GM10266 (cell line): Measurements from ENCODE around the gene CHD6.

Source experiments
- DNase-seq: peaks from one replicate; pipeline ENCODE4 v3.0.0; 2012; ENCODE audit errors: extremely low spot score
- TF ChIP-seq, protein P1 (sequence below): IDR thresholded peaks from 2 replicates; pipeline ENCODE4 v1.5.1; 2012; ENCODE audit warnings: mild to moderate bottlenecking, low read depth; ENCODE audit not compliant: control insufficient read depth, insufficient read depth; ENCODE audit errors: missing control alignments

Gene CHD6

GRCh38 chr20:41600926-41601631, 17.1 kb downstream of the CHD6 start:
- TF ChIP-seq, protein P1, sequence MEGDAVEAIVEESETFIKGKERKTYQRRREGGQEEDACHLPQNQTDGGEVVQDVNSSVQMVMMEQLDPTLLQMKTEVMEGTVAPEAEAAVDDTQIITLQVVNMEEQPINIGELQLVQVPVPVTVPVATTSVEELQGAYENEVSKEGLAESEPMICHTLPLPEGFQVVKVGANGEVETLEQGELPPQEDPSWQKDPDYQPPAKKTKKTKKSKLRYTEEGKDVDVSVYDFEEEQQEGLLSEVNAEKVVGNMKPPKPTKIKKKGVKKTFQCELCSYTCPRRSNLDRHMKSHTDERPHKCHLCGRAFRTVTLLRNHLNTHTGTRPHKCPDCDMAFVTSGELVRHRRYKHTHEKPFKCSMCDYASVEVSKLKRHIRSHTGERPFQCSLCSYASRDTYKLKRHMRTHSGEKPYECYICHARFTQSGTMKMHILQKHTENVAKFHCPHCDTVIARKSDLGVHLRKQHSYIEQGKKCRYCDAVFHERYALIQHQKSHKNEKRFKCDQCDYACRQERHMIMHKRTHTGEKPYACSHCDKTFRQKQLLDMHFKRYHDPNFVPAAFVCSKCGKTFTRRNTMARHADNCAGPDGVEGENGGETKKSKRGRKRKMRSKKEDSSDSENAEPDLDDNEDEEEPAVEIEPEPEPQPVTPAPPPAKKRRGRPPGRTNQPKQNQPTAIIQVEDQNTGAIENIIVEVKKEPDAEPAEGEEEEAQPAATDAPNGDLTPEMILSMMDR, result no peak
- no peak for DNase-seq

DNA sequence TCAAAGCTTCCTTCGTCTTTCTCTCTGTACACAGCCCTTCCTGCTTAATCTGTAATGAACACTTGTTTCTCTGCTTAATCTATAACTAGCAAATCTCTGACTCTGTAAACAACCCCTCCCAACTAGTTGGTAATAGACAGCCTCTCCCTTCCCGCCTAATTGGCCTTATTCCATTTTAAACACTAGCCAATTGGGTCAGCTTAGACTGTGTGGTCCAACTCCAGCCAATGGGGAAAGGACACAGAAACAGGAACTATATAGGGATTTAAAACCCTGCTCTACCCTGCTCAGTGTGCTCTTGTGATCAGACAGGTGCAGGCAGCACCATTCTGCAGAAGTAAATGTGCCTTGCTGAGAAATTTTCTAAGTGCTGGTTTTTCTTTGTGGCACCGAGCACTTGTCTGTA, 18.5 kb downstream of the CHD6 start:
- DNase-seq, result no peak
- TF ChIP-seq, protein P1, result no peak

DNA sequence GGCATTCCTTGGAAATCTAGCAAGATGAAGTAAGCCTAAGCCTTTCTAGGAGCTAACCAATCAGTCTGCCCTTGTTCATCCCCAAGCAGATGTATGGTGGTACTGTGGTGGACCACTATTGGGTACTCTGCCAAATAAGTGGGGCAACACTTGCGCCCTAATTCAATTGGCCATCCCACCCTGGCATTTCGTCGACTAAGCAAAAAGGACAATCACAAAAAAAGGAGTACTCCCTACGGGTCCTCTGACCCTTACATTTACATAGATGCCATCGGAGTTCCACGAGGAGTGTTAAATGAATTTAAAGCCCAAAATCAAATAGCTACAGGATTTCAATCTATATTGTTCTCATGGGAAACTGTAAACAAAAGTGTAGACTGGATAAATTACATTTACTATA, 19.5 kb downstream of the CHD6 start:
- TF ChIP-seq, protein P1, result no peak
- DNase-seq, result no peak

DNA sequence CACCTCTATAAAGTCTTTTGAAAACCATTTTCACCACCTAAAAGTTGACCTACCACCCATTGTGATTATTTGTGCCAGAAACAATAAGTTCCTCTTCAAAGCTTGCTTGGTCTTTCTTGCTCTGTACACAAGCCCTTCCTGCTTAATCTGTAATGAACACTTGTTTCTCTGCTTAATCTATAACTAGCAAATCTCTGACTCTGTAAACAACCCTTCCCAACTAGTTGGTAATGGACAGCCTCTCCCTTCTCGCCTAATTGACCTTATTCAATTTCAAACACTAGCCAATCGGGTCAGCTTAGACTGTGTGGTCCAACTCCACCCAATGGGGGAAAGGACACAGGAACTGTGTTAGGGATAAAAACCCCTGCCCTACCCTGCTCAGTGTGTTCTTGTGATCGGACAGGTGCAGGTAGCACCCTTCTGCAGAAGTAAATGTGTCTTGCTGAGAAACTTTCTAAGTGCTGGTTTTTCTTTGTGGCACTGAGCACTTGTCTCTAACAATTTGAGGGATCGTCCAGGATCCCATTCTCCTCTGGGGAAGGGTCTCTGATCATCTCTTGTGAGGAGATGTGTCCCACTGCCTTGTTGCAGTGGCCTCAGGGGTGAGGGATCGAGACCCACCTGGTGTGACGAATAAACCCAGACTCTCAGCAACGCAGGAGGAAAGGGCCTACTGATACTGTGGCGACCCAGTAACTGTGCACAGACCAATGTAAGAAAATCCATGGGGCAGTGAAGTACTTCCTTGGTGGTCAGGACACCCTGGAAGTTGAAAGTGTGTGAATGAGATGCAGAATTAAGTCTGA, 23.5 kb downstream of the CHD6 start:
- TF ChIP-seq, protein P1, result no peak
- no peak for DNase-seq

DNA sequence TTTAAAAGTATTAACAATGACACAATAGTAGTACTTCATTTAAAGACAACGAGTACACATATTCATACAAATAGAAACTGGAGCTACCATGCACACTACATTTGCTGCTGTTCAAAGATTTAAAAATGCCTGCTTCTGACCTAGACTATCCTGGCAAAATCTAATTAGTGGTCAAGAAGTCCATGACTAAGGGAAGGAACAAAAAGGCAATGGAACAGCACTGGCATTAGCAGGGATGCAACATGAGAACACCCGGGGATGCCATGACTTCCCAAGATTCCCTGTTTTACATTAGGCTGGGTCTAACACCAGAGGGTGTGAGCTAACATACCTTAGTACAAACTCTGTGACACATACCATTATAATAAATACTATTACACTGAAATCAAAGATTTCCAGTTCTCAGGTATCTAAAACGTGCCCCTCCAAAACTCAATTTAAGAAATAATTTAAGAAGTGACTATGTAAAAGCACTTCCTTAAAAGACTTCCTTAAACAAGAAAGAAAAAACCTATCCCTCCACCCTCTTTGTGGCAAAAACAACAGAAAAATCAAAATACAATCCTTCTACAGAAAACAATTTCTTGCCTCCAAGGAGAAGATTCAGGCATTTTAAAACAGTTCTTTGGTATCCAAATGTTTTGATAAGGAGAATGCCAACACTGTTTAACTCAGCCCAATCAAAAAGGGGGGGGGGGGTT, 25.5 kb downstream of the CHD6 start:
- TF ChIP-seq, protein P1, result no peak
- DNase-seq, result no peak

DNA sequence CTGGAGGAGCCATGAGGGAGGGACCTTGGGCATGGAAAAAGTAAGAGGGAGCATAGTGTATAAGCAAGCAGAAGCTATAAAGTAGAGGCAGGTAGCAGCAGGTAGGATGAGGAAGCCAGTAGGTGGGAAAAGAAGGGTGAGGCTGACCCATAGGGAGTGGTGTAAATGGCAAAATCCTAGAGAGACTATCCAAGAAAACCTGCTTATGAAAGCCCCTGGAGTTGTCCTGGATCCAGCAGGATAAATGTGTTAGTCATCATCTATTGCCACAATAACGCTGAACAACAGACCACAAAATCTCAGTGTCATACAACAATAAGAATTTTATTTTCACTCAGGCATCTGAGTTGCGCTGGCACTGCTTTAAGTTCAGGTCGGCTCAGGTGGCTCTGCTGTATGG, 30.2 kb downstream of the CHD6 start:
- TF ChIP-seq, protein P1, result no peak
- DNase-seq, result no peak
